GM08714 (cell line): ENCODE data around the gene ATP5ME.
"Not testable (repeated sequence)": the region's sequence is repeated elsewhere in the genome, so short reads cannot be mapped to it uniquely, and the experiment has no call there.

ENCODE experiments used
- H3K4me3 ChIP-seq: fragments of 200-500 bp; sonication (Bioruptor generic); 2 replicates; pipeline ENCODE4 v1.5.1; 2014; ENCODE audit warnings: mild to moderate bottlenecking, low read length, inconsistent platforms
- ZNF274 ChIP-seq: IDR thresholded peaks from 2 replicates; pipeline ENCODE4 v1.6.1; 2012; ENCODE audit warnings: mild to moderate bottlenecking, low read depth, low read length

ATP5ME gene

GRCh38 chr4:673349-674091 lies 556 bp downstream of the ATP5ME start:
- TF ChIP-seq ZNF274 = no peak
- peak overlapping the region; percentile 67 for H3K4me3 ChIP-seq

- TF ChIP-seq ZNF274 = no peak
- H3K4me3 ChIP-seq = no peak overlapping the region
Observed at GRCh38 chr4:671769-672168, 2.3 kb downstream of the ATP5ME start.

GRCh38 chr4:669806-670559 lies 4.1 kb downstream of the ATP5ME start:
- H3K4me3 ChIP-seq = not testable (repeated sequence)

- H3K4me3 ChIP-seq = not testable (repeated sequence)
Observed at GRCh38 chr4:668219-668618, 5.9 kb downstream of the ATP5ME start.

GRCh38 chr4:667545-667925 lies 6.5 kb downstream of the ATP5ME start:
- no peak overlapping the region for H3K4me3 ChIP-seq
- TF ChIP-seq ZNF274 = no peak

- H3K4me3 ChIP-seq = no peak overlapping the region
- TF ChIP-seq ZNF274 = no peak
Observed at GRCh38 chr4:666822-667544, 7.1 kb downstream of the ATP5ME start.

GRCh38 chr4:666436-666810 lies 7.7 kb downstream of the ATP5ME start:
- no peak for TF ChIP-seq ZNF274
- H3K4me3 ChIP-seq = no peak overlapping the region

- no peak overlapping the region for H3K4me3 ChIP-seq
- no peak for TF ChIP-seq ZNF274
Observed at GRCh38 chr4:665751-666435, 8.2 kb downstream of the ATP5ME start.

- TF ChIP-seq ZNF274 = no peak
- no peak overlapping the region for H3K4me3 ChIP-seq
Observed at GRCh38 chr4:665381-665750, 8.7 kb downstream of the ATP5ME start.

GRCh38 chr4:664713-665231 lies 9.3 kb downstream of the ATP5ME start:
- no peak overlapping the region; the same call in 1 of the 2 replicates for H3K4me3 ChIP-seq
- no peak for TF ChIP-seq ZNF274

GRCh38 chr4:663438-664428 lies 10.3 kb downstream of the ATP5ME start:
- H3K4me3 ChIP-seq = peak overlapping the region; percentile 83; the same call in 1 of the 2 replicates
- TF ChIP-seq ZNF274 = no peak

- peak overlapping the region; percentile 83; the same call in 1 of the 2 replicates for H3K4me3 ChIP-seq
- TF ChIP-seq ZNF274 = no peak
Observed at GRCh38 chr4:663046-663437, 11.0 kb downstream of the ATP5ME start.
